ENCODE results near the gene UBR3. TPM values are rescaled to one million over a fixed set of nuclear protein-coding genes. Genes with fewer than 3 reads are reported as not detected.

Gene UBR3
- total RNA-seq, 1 experiment from 2014 or later: 16.4 TPM

- Mint-ChIP-seq H3K36me3 (no peaks in the 10 kb centered on the region), H3K27me3 (ENCODE audit: low read depth) (no peaks in the 10 kb centered on the region), H3K27ac (no peak overlapping the region), H3K4me1 (peaks cover 12% of the 10 kb centered on the region), H3K4me3 (no peak overlapping the region), H3K9me3 (no peaks in the 10 kb centered on the region)
- no peak for ATAC-seq
- CTCF ChIA-PET: no interaction called here
- POLR2A ChIA-PET: no interaction called here
- DNase-seq (ENCODE audit: low spot score): no peak
- TF ChIP-seq FOXJ3 (CRISPR knock-in tag; IDR thresholded peaks at IDR 0.05; ENCODE audit: borderline replicate concordance) (no peak), USF1 (CRISPR knock-in tag; IDR thresholded peaks at IDR 0.05) (no peak), E2F5 (CRISPR knock-in tag; IDR thresholded peaks at IDR 0.05) (no peak), KAT7 (CRISPR knock-in tag; IDR thresholded peaks at IDR 0.05; ENCODE audit: borderline replicate concordance) (no peak), FOXK1 (CRISPR knock-in tag; IDR thresholded peaks at IDR 0.05) (no peak), GABPB1 (CRISPR knock-in tag; IDR thresholded peaks at IDR 0.05) (no peak), ZNF121 (CRISPR knock-in tag; IDR thresholded peaks at IDR 0.05) (no peak), E2F1 (CRISPR knock-in tag; IDR thresholded peaks at IDR 0.05) (no peak), ATF1 (CRISPR knock-in tag; IDR thresholded peaks at IDR 0.05) (no peak), CTCF (IDR thresholded peaks at IDR 0.05) (no peak), ARID4B (CRISPR knock-in tag; IDR thresholded peaks at IDR 0.05; ENCODE audit: borderline replicate concordance) (no peak), ZNF532 (CRISPR knock-in tag; IDR thresholded peaks at IDR 0.05; ENCODE audit: borderline replicate concordance) (no peak), ZSCAN18 (CRISPR knock-in tag; IDR thresholded peaks at IDR 0.05) (no peak), MXD4 (CRISPR knock-in tag; IDR thresholded peaks at IDR 0.05; ENCODE audit: borderline replicate concordance) (no peak), SMAD3 (CRISPR knock-in tag; IDR thresholded peaks at IDR 0.05; ENCODE audit: borderline replicate concordance) (no peak), FOXP4 (CRISPR knock-in tag; IDR thresholded peaks at IDR 0.05) (no peak), ATF6 (CRISPR knock-in tag; IDR thresholded peaks at IDR 0.05) (no peak)
These were observed 187.5 kb downstream of the UBR3 start for GRCh38 chr2:170014769-170015168.

Data from WTC11 (cell line).